Stimulated activated CD4-positive, alpha-beta T cell treated with anti-CD3 and anti-CD28 coated beads, Interleukin-2, amount 100 ng/mL, for 24 hours (primary cell): ENCODE data around the gene RASA2.

ENCODE experiments used
- DNase-seq, 2 donors: peaks; one replicate each; pipeline ENCODE4 v3.0.0-alpha.2; 2020

The RASA2 gene, protein sequence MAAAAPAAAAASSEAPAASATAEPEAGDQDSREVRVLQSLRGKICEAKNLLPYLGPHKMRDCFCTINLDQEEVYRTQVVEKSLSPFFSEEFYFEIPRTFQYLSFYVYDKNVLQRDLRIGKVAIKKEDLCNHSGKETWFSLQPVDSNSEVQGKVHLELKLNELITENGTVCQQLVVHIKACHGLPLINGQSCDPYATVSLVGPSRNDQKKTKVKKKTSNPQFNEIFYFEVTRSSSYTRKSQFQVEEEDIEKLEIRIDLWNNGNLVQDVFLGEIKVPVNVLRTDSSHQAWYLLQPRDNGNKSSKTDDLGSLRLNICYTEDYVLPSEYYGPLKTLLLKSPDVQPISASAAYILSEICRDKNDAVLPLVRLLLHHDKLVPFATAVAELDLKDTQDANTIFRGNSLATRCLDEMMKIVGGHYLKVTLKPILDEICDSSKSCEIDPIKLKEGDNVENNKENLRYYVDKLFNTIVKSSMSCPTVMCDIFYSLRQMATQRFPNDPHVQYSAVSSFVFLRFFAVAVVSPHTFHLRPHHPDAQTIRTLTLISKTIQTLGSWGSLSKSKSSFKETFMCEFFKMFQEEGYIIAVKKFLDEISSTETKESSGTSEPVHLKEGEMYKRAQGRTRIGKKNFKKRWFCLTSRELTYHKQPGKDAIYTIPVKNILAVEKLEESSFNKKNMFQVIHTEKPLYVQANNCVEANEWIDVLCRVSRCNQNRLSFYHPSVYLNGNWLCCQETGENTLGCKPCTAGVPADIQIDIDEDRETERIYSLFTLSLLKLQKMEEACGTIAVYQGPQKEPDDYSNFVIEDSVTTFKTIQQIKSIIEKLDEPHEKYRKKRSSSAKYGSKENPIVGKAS

DNA sequence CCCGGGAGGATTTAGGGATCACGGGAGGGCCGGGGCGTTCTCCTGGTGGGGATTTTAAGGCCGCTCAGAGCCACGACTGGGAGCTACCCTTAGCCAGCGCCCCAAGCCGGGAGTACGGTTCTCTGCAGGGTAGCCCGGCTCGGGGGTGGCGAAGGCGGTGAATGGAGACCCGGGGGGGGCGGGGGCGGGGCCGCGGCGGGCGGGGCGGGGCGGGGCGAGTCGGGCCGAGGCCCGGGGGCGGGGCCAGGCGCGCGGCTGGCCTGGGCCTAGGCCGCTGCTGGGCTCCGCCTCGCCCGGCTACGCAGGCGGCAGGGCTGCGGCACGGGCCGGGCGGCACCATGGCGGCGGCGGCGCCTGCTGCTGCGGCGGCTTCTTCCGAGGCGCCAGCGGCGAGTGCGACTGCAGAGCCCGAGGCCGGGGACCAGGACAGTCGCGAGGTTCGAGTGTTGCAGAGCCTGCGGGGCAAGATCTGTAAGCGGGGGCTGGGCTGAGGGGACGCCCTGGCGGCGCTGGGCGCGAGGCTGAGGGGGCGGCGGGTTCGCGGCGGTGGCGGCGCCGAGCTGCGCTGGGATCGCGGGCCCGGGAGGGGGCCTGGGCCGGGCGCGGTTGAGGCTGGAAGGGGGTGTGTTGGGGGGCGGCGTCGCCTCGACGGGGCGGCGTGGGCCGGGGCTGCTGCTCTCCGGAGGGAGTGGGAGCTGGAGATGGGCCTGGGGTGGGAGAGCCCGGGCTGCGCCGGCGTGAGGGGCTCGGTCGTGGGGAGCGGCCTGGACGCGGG, at the start of gene RASA2:
RASA2 (plus strand) TSS at position 282 of the 775 bp plus-strand sequence; CDS start at position 339, 57 bp downstream.
- DNase-seq = peak; percentile 63 to 70

DNA sequence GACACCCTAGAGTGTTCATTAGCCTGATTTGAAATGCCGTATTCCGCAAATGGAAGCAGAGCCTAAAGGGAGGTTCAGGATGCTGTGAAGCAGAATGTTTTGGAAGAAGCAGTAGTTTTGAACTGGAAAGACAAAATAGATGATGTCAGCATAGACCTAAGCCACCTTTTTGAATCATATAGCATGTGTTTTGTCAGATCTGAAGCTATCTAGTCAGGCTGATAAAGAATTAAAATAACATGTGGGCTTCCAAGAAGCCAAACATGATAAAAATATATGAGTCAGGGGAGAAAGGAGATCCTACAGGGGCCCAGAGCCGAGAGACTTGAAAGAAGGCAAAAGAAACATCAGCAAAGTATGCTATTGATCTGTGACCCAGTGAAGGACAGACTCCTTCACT, 47.2 kb upstream of the RASA2 start:
- no peak for DNase-seq

DNA sequence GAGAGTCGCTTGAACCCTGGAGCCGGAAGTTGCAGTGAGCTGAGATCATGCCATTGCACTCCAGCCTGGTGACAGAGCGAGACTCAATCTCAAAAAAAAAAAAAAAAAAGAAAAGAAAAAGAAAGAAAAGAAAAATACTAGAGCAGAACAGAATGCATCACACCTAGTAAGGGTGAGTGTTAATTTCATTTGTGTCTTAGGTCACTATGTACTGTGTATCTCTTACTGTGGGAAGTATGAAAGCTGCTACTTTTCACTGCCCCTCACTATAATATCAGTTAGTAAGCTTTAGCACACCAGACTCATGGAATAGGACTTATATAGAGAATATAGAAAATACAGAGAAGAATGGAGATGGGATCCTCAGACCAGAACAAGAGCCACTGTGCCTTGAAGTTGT, 45.9 kb upstream of the RASA2 start:
- DNase-seq = no peak

DNA sequence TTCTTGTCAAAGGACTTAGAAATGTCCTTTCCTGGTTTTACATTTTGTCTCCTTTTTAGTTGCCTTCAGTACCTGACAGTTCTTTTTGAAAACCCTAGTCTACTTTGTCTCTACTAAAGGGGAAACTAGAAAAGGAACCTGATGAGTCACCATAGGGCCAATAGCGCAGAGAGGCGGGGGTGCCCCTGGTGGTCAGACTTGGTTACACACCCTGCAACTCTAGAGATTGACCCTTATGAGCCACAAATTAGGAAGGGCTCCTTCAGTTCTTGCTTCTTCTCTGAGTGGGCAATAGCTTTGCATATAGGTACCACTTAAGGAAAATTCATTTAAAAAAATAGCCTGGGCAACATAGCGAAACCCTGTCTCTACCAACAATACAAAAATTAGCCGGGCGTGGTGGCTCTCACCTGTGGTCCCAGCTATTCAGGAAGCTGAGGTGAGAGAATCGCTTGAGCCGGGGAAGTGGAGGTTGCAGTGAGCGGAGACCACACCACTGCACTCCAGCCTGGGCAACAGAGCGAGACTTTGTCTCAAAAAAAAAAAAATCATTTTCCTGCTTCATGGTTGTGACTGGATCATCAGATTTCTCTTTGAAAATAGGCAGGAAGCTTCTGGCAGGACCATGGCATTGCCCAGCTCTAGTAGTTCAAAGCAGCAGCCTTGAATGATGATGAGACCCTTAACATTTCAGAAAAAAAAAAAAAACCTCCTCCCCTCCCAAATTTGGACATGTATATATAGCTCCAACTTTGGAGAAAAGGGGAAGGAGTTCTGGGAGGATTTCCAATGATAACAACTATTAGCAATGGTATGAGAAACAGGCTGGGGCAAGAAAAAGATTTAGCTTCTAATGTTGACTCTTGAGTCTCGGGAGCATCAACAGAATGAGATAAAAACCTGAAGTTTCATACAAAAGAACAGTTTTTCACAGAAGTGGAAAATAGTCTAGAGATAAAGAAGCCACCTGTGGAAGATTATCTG, 45.2 kb upstream of the RASA2 start:
- peak; percentile 85 for DNase-seq

DNA sequence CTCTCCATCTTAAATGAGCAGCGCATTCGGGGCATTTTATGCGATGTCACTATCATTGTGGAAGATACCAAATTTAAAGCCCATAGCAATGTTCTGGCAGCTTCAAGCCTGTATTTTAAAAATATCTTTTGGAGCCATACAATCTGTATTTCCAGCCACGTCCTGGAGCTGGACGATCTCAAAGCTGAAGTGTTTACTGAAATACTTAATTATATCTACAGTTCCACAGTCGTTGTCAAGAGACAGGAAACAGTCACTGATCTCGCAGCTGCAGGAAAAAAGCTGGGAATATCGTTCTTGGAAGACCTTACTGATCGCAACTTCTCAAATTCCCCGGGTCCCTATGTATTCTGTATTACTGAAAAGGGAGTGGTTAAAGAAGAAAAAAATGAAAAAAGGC, 44.4 kb upstream of the RASA2 start:
- DNase-seq = no peak

DNA sequence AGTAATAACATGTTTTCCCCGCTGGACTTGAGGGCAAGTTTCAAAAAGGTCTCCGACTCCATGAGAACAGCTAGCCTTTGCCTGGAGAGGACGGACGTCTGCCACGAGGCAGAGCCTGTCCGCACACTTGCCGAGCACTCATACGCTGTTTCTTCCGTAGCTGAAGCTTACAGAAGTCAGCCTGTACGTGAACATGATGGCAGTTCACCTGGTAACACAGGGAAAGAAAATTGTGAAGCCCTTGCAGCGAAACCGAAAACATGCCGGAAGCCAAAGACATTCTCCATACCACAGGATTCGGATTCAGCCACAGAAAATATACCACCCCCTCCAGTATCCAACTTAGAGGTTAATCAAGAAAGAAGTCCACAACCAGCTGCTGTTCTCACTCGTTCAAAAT, 43.9 kb upstream of the RASA2 start:
- no peak for DNase-seq

DNA sequence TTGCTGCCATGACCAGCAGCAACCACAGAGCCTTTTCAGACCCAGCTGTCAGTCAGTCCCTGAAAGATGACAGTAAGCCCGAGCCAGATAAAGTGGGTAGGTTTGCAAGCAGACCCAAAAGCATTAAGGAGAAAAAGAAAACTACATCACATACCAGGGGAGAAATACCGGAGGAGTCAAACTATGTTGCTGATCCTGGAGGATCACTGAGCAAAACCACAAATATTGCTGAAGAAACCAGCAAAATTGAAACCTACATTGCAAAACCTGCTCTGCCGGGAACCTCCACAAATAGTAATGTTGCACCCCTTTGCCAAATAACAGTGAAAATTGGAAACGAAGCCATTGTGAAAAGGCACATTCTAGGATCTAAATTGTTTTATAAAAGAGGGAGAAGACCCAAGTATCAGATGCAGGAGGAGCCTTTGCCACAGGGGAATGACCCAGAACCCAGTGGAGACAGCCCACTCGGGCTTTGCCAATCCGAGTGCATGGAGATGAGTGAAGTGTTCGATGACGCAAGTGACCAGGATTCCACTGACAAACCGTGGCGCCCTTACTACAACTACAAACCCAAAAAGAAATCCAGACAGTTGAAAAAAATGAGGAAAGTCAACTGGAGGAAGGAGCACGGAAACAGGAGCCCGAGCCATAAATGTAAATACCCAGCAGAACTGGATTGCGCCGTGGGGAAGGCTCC, 42.1 kb upstream of the RASA2 start:
- DNase-seq = no peak

DNA sequence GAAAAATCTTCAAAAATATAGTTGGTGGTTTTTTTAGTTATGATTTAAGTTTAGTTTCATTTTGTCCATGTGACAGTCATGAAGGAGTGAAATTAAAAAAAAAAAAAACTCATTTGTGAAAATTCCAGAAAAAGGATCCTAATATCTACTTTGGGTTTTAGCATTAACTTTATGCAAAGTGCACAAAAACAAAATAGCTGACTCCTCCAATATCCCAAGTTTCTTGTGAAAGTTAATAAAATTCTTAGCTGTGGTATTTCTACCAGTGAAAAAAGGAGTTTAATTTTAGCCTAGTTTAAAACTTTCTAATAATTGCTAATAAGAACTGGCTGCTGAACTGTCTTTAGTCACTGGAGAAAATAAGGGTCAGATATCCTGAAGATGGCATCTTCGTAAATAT, 40.8 kb upstream of the RASA2 start:
- DNase-seq = no peak

DNA sequence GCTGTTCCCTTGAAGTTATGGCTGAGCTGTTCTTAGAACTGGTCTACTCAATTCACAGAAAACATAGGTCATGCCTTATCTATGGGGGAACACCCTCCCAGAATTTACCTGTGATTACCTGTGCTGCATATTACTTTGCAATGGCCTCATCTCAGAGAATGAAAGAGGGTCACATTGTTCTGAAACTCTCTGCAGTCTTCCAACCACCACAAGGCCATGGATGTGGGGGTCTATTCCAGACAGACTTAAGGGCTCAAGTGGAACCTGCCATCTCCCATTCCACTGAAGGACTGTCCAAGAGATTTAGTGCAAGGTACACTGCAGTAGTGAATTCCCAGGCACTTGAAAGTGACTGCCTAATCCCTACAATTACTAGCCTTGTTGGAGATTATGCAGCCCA, 40.1 kb upstream of the RASA2 start:
- no peak for DNase-seq

DNA sequence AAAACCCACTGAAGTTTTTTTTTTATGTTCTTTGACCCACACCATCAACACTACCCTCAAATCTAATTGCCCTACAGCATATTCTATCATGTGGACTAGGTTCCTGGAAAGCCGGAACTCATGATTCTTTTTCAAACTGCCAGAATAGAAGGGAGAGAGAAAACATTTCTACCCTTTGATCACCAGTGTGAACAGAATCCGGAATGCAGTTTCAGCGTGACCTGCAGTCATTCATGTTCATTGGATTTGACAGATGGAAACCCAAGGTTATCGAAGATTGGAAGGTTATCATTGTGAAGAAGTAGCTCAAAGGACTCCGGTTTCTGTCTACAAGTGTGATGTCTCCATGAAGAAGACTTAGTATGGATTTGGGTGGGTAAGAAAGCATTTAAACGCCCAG, 39.4 kb upstream of the RASA2 start:
- DNase-seq = no peak

DNA sequence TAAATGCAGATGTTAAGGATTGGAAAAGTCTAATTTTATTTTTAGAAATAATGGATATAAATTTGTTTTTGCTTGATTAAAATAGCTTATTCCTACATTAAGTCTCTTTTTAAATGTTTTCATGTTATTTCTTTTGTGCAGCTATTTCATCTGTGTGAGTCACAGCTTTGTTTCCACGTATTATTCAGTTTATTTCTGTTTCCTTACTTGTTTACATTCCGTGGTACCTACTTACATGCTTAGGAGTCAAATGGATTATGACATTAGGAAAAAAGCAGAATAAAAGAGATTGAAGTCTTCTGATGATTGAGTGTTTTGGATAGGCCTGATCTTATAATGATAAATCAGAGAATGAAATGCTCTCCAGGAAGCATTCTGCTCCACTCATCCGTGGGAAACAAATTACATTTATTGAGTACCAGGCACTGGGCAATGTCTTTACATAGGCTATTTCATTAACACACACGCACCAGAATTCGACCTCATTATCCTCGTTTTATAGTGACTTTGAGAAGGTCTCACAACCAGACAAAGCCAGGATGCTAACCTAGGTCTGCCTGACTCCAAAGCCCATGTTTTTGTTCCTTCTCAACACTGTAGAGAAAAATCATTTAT, 38.1 kb upstream of the RASA2 start:
- no peak for DNase-seq

DNA sequence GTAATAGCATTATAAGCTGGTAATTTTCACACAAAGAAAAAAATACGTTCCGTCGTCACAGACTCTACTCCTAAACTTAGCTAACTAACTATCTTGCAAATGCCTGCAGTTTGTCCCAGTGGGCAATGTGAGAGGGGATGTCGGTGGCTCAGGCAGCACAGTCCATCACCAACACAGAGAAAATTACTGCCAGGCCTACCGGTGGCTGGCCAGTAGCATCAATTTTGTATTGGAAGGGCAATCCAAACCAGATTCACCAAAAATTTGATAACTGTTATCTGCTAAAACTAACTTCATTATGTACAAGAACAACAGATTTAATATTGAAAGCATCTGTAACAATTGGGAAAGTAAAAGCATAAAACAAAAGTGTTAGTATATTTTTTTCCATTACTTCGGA, 37.4 kb upstream of the RASA2 start:
- DNase-seq = no peak

DNA sequence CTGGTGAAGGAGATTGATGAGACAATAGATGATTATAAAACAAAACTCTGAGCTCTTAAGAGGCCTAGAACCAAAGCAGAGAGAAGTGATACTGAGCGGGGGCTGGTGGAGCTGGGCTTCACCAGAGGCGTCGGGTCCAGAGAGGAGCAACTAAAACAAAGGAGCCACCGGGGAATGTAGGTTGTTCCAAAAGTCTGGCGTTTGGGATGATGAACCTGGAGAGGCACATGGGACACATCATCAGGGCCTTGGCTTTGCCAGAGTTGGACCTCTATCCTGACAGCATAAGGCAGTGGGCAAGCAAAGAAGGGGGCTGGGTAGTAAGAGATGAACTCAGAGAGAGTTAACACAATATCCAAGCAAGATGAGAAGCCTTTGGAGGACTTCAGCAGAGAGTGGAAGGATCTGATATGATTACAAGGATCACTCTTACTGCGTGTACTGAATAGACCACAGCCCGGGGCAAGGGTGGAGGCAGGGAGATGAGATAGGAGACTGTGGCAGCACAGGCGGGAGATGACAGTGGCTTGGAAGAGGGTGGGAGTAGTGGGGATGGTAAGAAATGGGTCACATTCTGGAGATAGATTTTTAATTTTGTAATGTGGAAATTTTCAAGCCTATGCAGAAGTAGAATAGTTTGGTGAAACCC, 36.0 kb upstream of the RASA2 start:
- DNase-seq = no peak

DNA sequence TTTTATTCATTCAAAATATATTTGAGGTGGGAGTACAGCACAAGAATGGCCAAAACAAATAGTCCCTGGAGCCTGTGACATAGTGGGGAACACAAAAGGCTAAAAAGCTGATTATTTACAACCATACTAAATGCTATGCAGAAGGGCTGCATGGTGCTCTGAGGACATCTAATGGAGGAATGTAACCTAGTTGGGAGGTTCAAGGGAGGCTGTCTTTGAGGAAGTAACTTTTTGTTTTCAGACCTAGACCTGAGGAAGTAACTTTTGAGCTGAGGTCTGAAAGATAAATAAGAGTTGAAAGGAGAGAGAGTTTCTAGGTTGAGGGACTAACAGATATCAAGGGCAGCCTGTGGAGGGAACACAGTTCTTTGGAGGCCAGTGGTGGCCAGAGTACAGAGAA, 34.8 kb upstream of the RASA2 start:
- no peak for DNase-seq

DNA sequence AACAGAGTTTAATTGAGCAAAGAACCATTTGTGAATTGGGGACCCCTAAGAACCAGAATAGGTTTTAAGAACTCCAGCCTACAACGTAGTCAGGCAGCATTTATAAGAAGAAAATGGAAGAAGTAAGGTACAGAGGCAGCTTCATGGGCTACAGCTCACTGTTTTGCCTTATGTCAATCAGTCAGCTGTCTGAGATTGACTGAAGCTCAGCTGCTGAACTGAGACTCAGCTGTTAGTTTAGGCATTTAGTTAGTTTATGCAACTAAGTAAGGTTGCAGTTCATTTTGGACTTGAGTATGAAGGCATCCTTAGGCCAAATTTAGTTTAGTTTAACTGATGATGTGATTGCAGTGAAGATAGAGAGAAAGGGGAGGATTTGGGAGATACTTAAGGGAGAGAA, 34.1 kb upstream of the RASA2 start:
- no peak for DNase-seq

DNA sequence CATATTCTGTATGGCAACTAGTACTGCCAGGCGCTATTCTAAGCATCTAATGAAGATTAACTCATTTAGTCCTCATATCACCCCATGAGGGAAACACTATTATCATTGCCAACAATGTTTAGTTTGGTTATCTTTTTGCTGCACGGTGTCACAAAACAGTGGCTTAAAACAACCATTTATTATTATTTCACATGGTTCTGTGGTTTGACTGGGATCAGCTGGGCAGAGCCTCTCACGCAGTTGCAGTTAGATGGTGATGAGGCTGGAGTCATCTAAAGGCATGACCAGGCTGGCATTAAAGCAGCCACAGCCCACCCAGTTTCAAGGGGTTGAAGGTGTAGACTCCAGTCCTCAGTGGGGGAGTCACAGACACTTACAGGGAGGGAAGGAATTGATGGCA, 32.8 kb upstream of the RASA2 start:
- DNase-seq = no peak

DNA sequence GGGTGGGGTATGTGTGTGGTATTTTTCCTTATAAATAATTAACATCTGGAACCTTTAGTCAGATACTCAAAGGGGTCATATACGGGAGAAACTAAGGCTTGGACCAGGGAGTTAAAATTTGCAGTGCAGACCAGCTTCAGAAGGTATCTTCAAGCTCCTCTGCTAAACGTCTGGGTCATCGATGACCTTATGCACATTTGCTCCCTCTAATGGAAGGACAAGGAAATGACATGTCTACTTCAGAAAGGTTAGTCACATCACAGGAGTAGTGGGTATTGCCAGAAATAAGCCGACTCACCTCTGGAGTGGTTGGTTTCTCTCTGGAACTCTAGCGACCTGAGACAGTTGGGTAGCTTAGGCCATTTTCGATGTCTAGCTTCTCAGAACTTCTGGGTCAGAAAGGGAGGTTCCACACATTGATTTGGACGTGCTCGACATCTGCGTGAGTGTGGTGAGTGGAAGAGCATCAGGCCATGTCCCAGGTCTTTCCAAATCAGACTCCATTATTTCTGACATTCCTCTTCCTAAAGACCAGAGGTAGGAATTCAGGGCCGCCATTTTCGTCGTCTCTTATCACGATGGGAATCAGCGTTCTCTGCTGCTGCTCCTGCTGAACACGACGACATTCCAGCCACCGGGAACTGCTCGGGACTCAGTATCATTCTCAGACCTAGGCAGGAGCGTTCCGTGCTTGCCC, 31.8 kb upstream of the RASA2 start:
- peak in 1 of 2 donors; percentile 29 for DNase-seq

DNA sequence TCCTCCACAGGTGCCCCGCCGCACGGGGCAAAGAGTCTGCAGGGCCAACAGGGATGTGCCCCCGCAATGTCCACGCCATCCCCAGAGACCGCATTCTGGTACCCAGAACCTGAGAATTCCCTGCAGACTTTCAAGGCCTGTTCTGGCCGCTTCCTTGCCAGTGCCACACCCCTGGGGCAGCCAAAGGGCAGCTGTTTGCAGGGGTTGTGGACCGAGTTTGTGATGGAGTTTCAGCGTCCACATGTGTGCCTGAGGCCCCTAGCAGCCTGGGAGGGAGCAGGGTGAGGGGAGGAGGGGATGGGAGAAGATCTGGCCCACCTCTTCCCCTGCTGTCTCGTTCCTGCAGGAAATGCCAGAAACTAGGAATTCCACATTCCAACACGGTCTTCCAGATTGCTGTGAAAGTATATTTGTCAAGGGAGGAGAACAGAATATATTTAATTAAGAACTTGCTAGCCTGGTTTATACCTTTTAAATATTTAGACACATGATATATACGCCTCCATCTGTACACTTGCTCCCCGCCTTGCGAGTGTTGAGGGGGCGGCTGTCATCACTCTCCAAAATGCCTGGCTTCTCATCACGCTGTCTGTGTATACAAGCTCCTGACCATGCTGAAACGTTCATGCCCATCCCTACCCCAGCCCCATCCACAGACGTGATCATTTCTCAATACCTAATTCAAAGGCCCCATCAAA, 31.1 kb upstream of the RASA2 start:
- DNase-seq = no peak

DNA sequence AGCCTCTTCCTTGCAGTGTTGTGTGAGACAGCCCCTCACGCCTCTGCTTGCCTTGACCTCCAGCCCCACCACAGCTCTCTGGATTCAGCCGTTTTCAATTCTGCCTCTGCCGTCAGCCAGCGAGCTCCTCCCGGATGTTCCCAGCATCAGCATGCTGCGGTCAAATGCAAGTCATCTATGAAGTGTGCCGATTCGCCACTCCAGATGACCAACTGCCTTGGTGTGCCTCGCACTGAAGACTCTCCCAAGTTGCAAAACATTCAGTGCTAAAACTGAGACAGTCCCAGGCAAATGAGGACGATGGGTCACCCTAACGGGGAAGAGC, 30.6 kb upstream of the RASA2 start:
- no peak for DNase-seq
